ENCODE results near the gene USHBP1. TPM values are rescaled to one million over a fixed set of nuclear protein-coding genes. Genes with fewer than 3 reads are reported as not detected.

The USHBP1 gene
- total RNA-seq, 2 donors from 2014 or later, result 0.19 to 0.46 TPM

- Mint-ChIP-seq H3K27me3 (ENCODE audit: low read depth) (no peaks in the 10 kb centered on the region), H3K4me1 (ENCODE audit: low read depth) (peaks cover 14% of the 10 kb centered on the region), H3K27ac (no peak overlapping the region), H3K36me3 (ENCODE audit: insufficient read depth in 2 of 2) (no peaks in the 10 kb centered on the region), H3K4me3 (peak overlapping the region; percentile 84 to 87), H3K9me3 (no peaks in the 10 kb centered on the region)
- ATAC-seq (replicated peaks in 1 of 2) (peak; percentile 90 to 95), DNase-seq (peak; percentile 82 to 87)
These were observed 29.1 kb downstream of the USHBP1 start for GRCh38 chr19:17235300-17235970.

- Mint-ChIP-seq H3K4me3 (peak overlapping the region; percentile 84 to 87), H3K9me3 (no peaks in the 10 kb centered on the region), H3K4me1 (ENCODE audit: low read depth) (peaks cover 14% of the 10 kb centered on the region), H3K27ac (no peak overlapping the region), H3K27me3 (ENCODE audit: low read depth) (no peaks in the 10 kb centered on the region), H3K36me3 (ENCODE audit: insufficient read depth in 2 of 2) (no peaks in the 10 kb centered on the region)
- ATAC-seq (replicated peaks in 1 of 2) (peak; percentile 67 to 78), DNase-seq (peak; percentile 70 to 80)
These were observed 29.6 kb downstream of the USHBP1 start for GRCh38 chr19:17234911-17235299.

- DNase-seq (no peak), ATAC-seq (replicated peaks in 1 of 2) (no peak)
- Mint-ChIP-seq H3K36me3 (ENCODE audit: insufficient read depth in 2 of 2) (no peaks in the 10 kb centered on the region), H3K4me3 (no peak overlapping the region), H3K9me3 (no peaks in the 10 kb centered on the region), H3K4me1 (ENCODE audit: low read depth) (peaks cover 21% of the 10 kb centered on the region), H3K27ac (no peak overlapping the region), H3K27me3 (ENCODE audit: low read depth) (no peaks in the 10 kb centered on the region)
These were observed 32.3 kb downstream of the USHBP1 start for GRCh38 chr19:17232258-17232657.

GRCh38 chr19:17229890-17230289, 34.7 kb downstream of the USHBP1 start:
- Mint-ChIP-seq H3K9me3 (no peaks in the 10 kb centered on the region), H3K36me3 (ENCODE audit: insufficient read depth in 2 of 2) (no peaks in the 10 kb centered on the region), H3K4me1 (ENCODE audit: low read depth) (peaks cover 36% of the 10 kb centered on the region), H3K27me3 (ENCODE audit: low read depth) (no peaks in the 10 kb centered on the region), H3K27ac (no peak overlapping the region), H3K4me3 (no peak overlapping the region)
- DNase-seq, result no peak
- ATAC-seq (replicated peaks in 1 of 2), result no peak

- no peak for ATAC-seq (replicated peaks in 1 of 2)
- DNase-seq, result no peak
- H3K4me3 Mint-ChIP-seq, result no peak overlapping the region
- no peak overlapping the region for H3K27ac Mint-ChIP-seq
- no peaks in the 10 kb centered on the region for H3K9me3 Mint-ChIP-seq
- H3K27me3 Mint-ChIP-seq (ENCODE audit: low read depth), result no peaks in the 10 kb centered on the region
- no peaks in the 10 kb centered on the region for H3K36me3 Mint-ChIP-seq (ENCODE audit: insufficient read depth in 2 of 2)
- H3K4me1 Mint-ChIP-seq (ENCODE audit: low read depth), result peaks cover 21% of the 10 kb centered on the region
These were observed 36.7 kb downstream of the USHBP1 start for GRCh38 chr19:17227798-17228367.

- peak within 1 kb of the TSS; percentile 93 for H3K4me3 Mint-ChIP-seq
- peak; percentile 91 to 95 for ATAC-seq (replicated peaks in 1 of 2)
- H3K9me3 Mint-ChIP-seq, result no peaks in the 10 kb centered on the region
- no peaks in the 10 kb centered on the region for H3K36me3 Mint-ChIP-seq (ENCODE audit: insufficient read depth in 2 of 2)
- peak; percentile 96 to 98 for DNase-seq
- H3K4me1 Mint-ChIP-seq (ENCODE audit: low read depth), result peaks cover 21% of the 10 kb centered on the region
- H3K27ac Mint-ChIP-seq, result peak within 1 kb of the TSS; percentile 69
- no peaks in the 10 kb centered on the region for H3K27me3 Mint-ChIP-seq (ENCODE audit: low read depth)
These were observed 38.3 kb downstream of the USHBP1 start, which contains the start of gene OCEL1 for GRCh38 chr19:17226002-17226933. Gene OCEL1 (plus strand): TSS chr19:17226226. CDS start chr19:17226248, 22 bp downstream.

GRCh38 chr19:17225053-17225452, 39.5 kb downstream of the USHBP1 start:
- Mint-ChIP-seq H3K4me3 (peak overlapping the region; percentile 39 to 75), H3K27ac (no peak overlapping the region), H3K4me1 (ENCODE audit: low read depth) (peaks cover 21% of the 10 kb centered on the region), H3K9me3 (no peaks in the 10 kb centered on the region), H3K36me3 (ENCODE audit: insufficient read depth in 2 of 2) (no peaks in the 10 kb centered on the region), H3K27me3 (ENCODE audit: low read depth) (no peaks in the 10 kb centered on the region)
- ATAC-seq (replicated peaks in 1 of 2) (no peak), DNase-seq (no peak)

GRCh38 chr19:17220207-17220758, 44.3 kb downstream of the USHBP1 start:
- Mint-ChIP-seq H3K36me3 (ENCODE audit: insufficient read depth in 2 of 2) (peaks cover 2 to 12% of the 10 kb centered on the region in 2 donors), H3K9me3 (no peaks in the 10 kb centered on the region), H3K27me3 (ENCODE audit: low read depth) (no peaks in the 10 kb centered on the region), H3K4me3 (no peak overlapping the region), H3K4me1 (ENCODE audit: low read depth) (peaks cover 23% of the 10 kb centered on the region), H3K27ac (no peak overlapping the region)
- ATAC-seq (replicated peaks in 1 of 2) (peak in 1 of 2 donors; percentile 8), DNase-seq (no peak)

- H3K27me3 Mint-ChIP-seq (ENCODE audit: low read depth), result no peaks in the 10 kb centered on the region
- H3K36me3 Mint-ChIP-seq (ENCODE audit: insufficient read depth in 2 of 2), result peaks cover 2 to 12% of the 10 kb centered on the region in 2 donors
- DNase-seq (no peak), ATAC-seq (replicated peaks in 1 of 2) (no peak)
- no peak overlapping the region for H3K27ac Mint-ChIP-seq
- H3K4me1 Mint-ChIP-seq (ENCODE audit: low read depth), result peaks cover 27% of the 10 kb centered on the region
- H3K9me3 Mint-ChIP-seq, result no peaks in the 10 kb centered on the region
- H3K4me3 Mint-ChIP-seq, result no peak overlapping the region
These were observed 45.3 kb downstream of the USHBP1 start for GRCh38 chr19:17219286-17219685.

- no peaks in the 10 kb centered on the region for H3K27me3 Mint-ChIP-seq (ENCODE audit: low read depth)
- H3K9me3 Mint-ChIP-seq, result no peaks in the 10 kb centered on the region
- peaks cover 2 to 12% of the 10 kb centered on the region in 2 donors for H3K36me3 Mint-ChIP-seq (ENCODE audit: insufficient read depth in 2 of 2)
- no peak overlapping the region for H3K27ac Mint-ChIP-seq
- DNase-seq (no peak), ATAC-seq (replicated peaks in 1 of 2) (no peak)
- H3K4me3 Mint-ChIP-seq, result peak overlapping the region; percentile 85 to 87
- H3K4me1 Mint-ChIP-seq (ENCODE audit: low read depth), result peaks cover 30% of the 10 kb centered on the region
These were observed 48.4 kb downstream of the USHBP1 start for GRCh38 chr19:17216058-17216670.

GRCh38 chr19:17215127-17215971, 49.2 kb downstream of the USHBP1 start, which contains the start of gene USE1:
Gene USE1 (plus strand): TSS chr19:17215357. CDS start chr19:17215406, 49 bp downstream.
- peak; percentile 96 to 98 for ATAC-seq (replicated peaks in 1 of 2)
- H3K27me3 Mint-ChIP-seq (ENCODE audit: low read depth), result no peaks in the 10 kb centered on the region
- peaks cover 30% of the 10 kb centered on the region for H3K4me1 Mint-ChIP-seq (ENCODE audit: low read depth)
- peaks cover 2 to 12% of the 10 kb centered on the region in 2 donors for H3K36me3 Mint-ChIP-seq (ENCODE audit: insufficient read depth in 2 of 2)
- no peaks in the 10 kb centered on the region for H3K9me3 Mint-ChIP-seq
- peak; percentile 89 to 91 for DNase-seq
- peak within 1 kb of the TSS; percentile 93 for H3K27ac Mint-ChIP-seq
- peak within 1 kb of the TSS; percentile 85 to 87 for H3K4me3 Mint-ChIP-seq
